Spleen (tissue), 13 donors: ENCODE data around the gene GPR142. TPM values are rescaled to one million over a fixed set of nuclear protein-coding genes. Genes with fewer than 3 reads are reported as not detected.
A peak's percentile ranks its signal among the peaks of the same experiment; 100 is the strongest.

ENCODE experiments used
- DNase-seq: peaks from one replicate; pipeline ENCODE4 v3.0.0-alpha.2; 2020
- H3K27ac ChIP-seq, 8 donors: fragments of 200-600 bp; sonication (generic) in 7 of 8; 1 replicate in 4 of 8; 2 replicates in 4 of 8; pipeline versions ENCODE4 v1.5.0 to v1.8.0; 2016 to 2021; ENCODE audit warnings: inconsistent platforms in 4 of 8, mild to moderate bottlenecking in 4 of 8, moderate library complexity in 1 of 8
- H3K27me3 ChIP-seq, 7 donors: fragments of 200-600 bp; sonication (generic) in 6 of 7; replicated peaks in 1 of 7; 1 replicate in 4 of 7; 2 replicates in 3 of 7; pipeline versions ENCODE4 v1.5.0 to v1.8.0; 2016 to 2021; ENCODE audit warnings: inconsistent platforms in 3 of 7, mild to moderate bottlenecking in 1 of 7
- H3K36me3 ChIP-seq, 6 donors: fragments of 200-600 bp; sonication (generic) in 5 of 6; 1 replicate in 4 of 6; 2 replicates in 2 of 6; pipeline versions ENCODE4 v1.5.0 to v1.8.0; 2016 to 2021; ENCODE audit warnings: inconsistent platforms in 2 of 6
- H3K4me1 ChIP-seq, 6 donors: fragments of 200-600 bp; sonication (generic) in 5 of 6; 1 replicate in 3 of 6; 2 replicates in 3 of 6; pipeline versions ENCODE4 v1.5.0 to v1.8.0; 2016 to 2021; ENCODE audit warnings: inconsistent platforms in 3 of 6
- H3K4me3 ChIP-seq, 8 donors: fragments of 200-600 bp; sonication (generic) in 7 of 8; 1 replicate in 4 of 8; 2 replicates in 4 of 8; pipeline versions ENCODE4 v1.5.0 to v1.8.0; 2016 to 2021; ENCODE audit warnings: inconsistent platforms in 4 of 8, mild to moderate bottlenecking in 4 of 8, moderate library complexity in 2 of 8
- H3K9me3 ChIP-seq, 8 donors: fragments of 200-600 bp; sonication (generic) in 7 of 8; 1 replicate in 4 of 8; 2 replicates in 4 of 8; pipeline versions ENCODE4 v1.5.0 to v1.8.0; 2016 to 2021; ENCODE audit warnings: inconsistent platforms in 4 of 8
- POLR2A ChIP-seq, 3 donors: fragments of 450-650 bp; IDR thresholded peaks; one replicate each; pipeline ENCODE4 v1.5.1; 2017; ENCODE audit warnings: antibody characterized with exemption in 3 of 3, mild to moderate bottlenecking in 1 of 3
- POLR2AphosphoS5 ChIP-seq, 3 donors: sonication (generic); formaldehyde crosslinking; IDR thresholded peaks; one replicate each; pipeline ENCODE4 v1.5.1; 2017; ENCODE audit warnings: antibody characterized with exemption in 3 of 3
- WGBS, 5 donors: extraction: QIAGEN DNeasy Blood & Tissue Kit in 3 of 5; methylation state at CpG; one replicate each; pipeline versions ENCODE4 v1.1.5 to v1.1.7; 2013 to 2018; 5-methylcytosine and 5-hydroxymethylcytosine counted together
- intact Hi-C: fragments of 100-400 bp; cut with DNase I; formaldehyde crosslinking; loops from one replicate; pipeline ENCODE4 v1.15.0; 2023; ENCODE audit warnings: low total_unique reads
- long read RNA-seq, 2 donors: transcript quantifications; one replicate each; lab custom pipeline, GENCODE V29; 2026
- polyA plus RNA-seq, 3 donors: library from polyadenylated mRNA; stranded (reverse); fragments of 200-250 nt; gene quantifications; one replicate each; pipeline ENCODE4 v1.2.1, GENCODE V29; 2013
- total RNA-seq, 7 donors: library from RNA; depleted of rRNA in 3 of 7; stranded (reverse); fragments of >200 nt in 3 of 7; fragmentation: NEBNext Ultra II Directional in 4 of 7; extraction: Animal tissue kit (Norgen Biotek cat#: 25700) in 4 of 7; gene quantifications; one replicate each; pipeline versions ENCODE4 v1.1.0 to v1.2.1, GENCODE V29; 2016 to 2021
- TF ChIP-seq, protein P1 (sequence below), 11 experiments: fragments of 200-600 bp in 7 of 11; fragments of 450-650 bp in 4 of 11; sonication (generic) in 4 of 11; IDR thresholded peaks in 8 of 11; conservative IDR thresholded peaks in 3 of 11; 1 replicate in 7 of 11; 2 replicates in 4 of 11; pipeline versions ENCODE4 v1.4.0 to v1.8.0; 2016 to 2021; ENCODE audit warnings: antibody characterized with exemption in 11 of 11, inconsistent platforms in 4 of 11, mild to moderate bottlenecking in 1 of 11
- donor health status: healthy with polysubstance abuse.
- donor health status: DM: no; HTN: no; CAD: no; lungs with moderate emphysema.
- donor health status: DM: no; HTN: no; CAD: no.
- donor health status: Bipolar disorder and iron deficiency.
- donor health status: healthy.
- donor health status: DM: no; HTN: no; CAD: no.
- donor health status: DM: yes; HTN: yes; CAD: no.

GPR142 gene, protein sequence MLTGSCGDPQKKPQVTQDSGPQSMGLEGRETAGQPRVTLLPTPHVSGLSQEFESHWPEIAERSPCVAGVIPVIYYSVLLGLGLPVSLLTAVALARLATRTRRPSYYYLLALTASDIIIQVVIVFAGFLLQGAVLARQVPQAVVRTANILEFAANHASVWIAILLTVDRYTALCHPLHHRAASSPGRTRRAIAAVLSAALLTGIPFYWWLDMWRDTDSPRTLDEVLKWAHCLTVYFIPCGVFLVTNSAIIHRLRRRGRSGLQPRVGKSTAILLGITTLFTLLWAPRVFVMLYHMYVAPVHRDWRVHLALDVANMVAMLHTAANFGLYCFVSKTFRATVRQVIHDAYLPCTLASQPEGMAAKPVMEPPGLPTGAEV
- total RNA-seq (1 to 10 TPM in 6 of 7 donors, under 1 TPM in 1; 0.85 to 3.1 (median 2.2) TPM), polyA plus RNA-seq (under 1 TPM; 0.09 to 0.93 (median 0.18) TPM)
- long read RNA-seq, donor 1: 0 reads
- long read RNA-seq, donor 2: 0 reads

DNA sequence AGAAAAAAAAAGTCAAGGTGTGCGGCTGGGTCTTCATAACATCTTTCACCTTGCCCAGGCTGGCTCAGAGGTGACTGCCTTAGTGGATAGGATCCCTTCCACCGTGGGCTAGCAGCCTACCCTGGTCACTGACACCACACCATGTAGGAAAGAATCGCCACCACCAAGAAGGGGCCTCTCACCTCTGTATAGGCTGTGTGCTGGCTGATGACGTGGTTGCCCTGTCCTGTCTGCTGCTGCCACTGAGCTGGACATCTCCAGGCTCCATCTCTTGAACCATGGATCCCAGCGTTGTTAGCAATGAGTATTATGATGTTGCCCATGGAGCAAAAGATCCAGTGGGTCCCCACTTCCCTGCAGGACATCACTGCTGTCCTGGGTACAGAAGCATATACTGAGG, at the start of gene GPR142:
TSS of gene GPR142 (plus strand) at position 301 of the 400 bp plus-strand sequence. CDS start 2,035 bp downstream, outside the sequence.
- no peak for DNase-seq
- Histone ChIP-seq H3K36me3 (no peaks in the 10 kb centered on the region), H3K9me3 (no peaks in the 10 kb centered on the region), H3K27ac (no peak within 1 kb of the TSS), H3K4me3 (peak within 1 kb of the TSS in 2 of 8 donors; percentile 15 to 61), H3K27me3 (peaks cover 0 to 56% (median 0%) of the 10 kb centered on the region in 7 donors), H3K4me1 (peaks cover 10 to 20% (median 16%) of the 10 kb centered on the region in 6 donors)
- intact Hi-C loops: loop anchor here (10.0 kb wide), 1 partner anchor 152 kb away; the partner anchor contains the start of gene TTYH2
- TF ChIP-seq POLR2AphosphoS5 (IDR thresholded peaks at IDR 0.05): no peak
- 72 to 98% (median 88%) methylated on average over 3 to 5 of the region's 5 CpGs for WGBS, 5 donors

DNA sequence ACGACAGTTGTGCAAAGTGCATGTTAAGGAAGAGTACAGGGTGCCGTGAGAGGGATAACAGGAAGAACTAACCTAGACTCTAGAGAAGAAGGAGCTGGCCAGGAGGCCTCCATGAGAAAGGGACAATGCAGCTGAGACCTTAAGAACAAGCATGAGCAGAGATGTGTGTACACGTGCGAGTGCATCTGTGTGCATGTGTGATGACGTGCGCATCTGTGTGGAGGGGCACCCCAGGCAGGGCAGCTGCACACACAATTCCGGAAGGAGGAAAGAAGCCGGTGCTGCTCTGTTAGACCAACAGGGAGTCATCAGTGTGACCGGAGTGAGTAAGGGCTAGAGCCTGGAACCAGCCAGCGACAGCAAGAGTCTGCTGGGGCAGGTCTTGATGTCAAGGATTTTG, 48.9 kb upstream of the GPR142 start:
- Histone ChIP-seq H3K36me3 (no peaks in the 10 kb centered on the region), H3K27ac (no peak overlapping the region), H3K27me3 (peaks cover 0 to 12% (median 0%) of the 10 kb centered on the region in 7 donors), H3K9me3 (no peaks in the 10 kb centered on the region), H3K4me3 (no peak overlapping the region), H3K4me1 (peaks cover 0 to 28% (median 4%) of the 10 kb centered on the region in 6 donors)
- WGBS, 5 donors: 83 to 95% (median 91%) methylated on average over 10 of the region's 10 CpGs
- no peak for DNase-seq
- intact Hi-C loops: no loop called here
- no peak for TF ChIP-seq POLR2A (IDR thresholded peaks at IDR 0.05)
- TF ChIP-seq, protein P1, sequence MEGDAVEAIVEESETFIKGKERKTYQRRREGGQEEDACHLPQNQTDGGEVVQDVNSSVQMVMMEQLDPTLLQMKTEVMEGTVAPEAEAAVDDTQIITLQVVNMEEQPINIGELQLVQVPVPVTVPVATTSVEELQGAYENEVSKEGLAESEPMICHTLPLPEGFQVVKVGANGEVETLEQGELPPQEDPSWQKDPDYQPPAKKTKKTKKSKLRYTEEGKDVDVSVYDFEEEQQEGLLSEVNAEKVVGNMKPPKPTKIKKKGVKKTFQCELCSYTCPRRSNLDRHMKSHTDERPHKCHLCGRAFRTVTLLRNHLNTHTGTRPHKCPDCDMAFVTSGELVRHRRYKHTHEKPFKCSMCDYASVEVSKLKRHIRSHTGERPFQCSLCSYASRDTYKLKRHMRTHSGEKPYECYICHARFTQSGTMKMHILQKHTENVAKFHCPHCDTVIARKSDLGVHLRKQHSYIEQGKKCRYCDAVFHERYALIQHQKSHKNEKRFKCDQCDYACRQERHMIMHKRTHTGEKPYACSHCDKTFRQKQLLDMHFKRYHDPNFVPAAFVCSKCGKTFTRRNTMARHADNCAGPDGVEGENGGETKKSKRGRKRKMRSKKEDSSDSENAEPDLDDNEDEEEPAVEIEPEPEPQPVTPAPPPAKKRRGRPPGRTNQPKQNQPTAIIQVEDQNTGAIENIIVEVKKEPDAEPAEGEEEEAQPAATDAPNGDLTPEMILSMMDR (IDR thresholded peaks at IDR 0.05 in 8 of 11, conservative IDR thresholded peaks at IDR 0.05 in 3 of 11): no peak
- TF ChIP-seq POLR2AphosphoS5 (IDR thresholded peaks at IDR 0.05): no peak

DNA sequence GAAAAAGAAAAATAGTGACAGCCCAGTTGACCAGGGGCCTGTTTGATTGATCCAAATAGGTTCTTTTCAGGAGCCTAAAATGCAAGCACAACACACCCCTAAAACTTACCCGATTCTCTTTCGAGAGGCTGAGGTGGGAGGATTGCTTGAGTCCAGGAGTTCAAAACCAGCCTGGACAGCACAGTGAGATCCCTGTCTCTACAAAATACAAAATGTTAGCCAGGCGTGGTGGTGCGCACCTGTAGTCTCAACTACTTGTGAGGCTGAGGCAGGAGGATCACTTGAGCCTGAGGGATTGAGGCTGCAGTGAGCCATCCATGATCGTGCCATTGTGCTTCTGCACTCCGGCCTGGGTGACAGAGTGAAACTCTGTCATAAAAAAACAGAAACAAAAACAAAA, 42.8 kb upstream of the GPR142 start:
- WGBS, 5 donors: 79 to 94% (median 91%) methylated on average over 6 of the region's 6 CpGs
- no peak for TF ChIP-seq POLR2A (IDR thresholded peaks at IDR 0.05)
- no peak for TF ChIP-seq POLR2AphosphoS5 (IDR thresholded peaks at IDR 0.05)

DNA sequence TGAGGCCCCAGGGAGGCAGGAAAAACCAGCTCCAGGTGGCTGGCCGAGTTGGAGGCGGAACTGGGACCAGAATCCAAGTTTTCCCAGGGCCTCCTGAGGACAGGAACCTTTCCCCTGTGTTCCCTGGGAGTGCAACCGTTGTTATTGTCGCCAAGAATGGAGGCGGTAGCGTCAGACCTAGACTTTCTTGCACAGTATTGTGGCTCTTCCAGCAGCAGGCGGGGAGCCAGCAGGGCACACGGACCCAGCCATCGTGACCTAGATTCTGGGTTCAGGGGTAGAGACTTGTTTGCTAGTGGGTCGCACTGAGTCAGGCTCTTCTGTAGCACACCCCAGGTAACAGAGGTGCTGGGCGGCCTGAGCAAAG, 41.9 kb upstream of the GPR142 start:
- no peak for TF ChIP-seq POLR2A (IDR thresholded peaks at IDR 0.05)
- TF ChIP-seq, protein P1 (IDR thresholded peaks at IDR 0.05 in 8 of 11, conservative IDR thresholded peaks at IDR 0.05 in 3 of 11): no peak
- no peak for TF ChIP-seq POLR2AphosphoS5 (IDR thresholded peaks at IDR 0.05)
- 18 to 37% (median 34%) methylated on average over 9 to 11 of the region's 11 CpGs for WGBS, 5 donors

More for the DNA sequence above, 42.8 kb upstream of the GPR142 start:
- intact Hi-C loops: no loop called here
- Histone ChIP-seq H3K27ac (peak overlapping the region in 5 of 8 donors; percentile 54 to 75 (median 67)), H3K9me3 (no peaks in the 10 kb centered on the region), H3K27me3 (peaks cover 0 to 51% (median 11%) of the 10 kb centered on the region in 7 donors), H3K4me1 (peaks cover 17 to 49% (median 32%) of the 10 kb centered on the region in 6 donors), H3K36me3 (peaks cover 0 to 5% (median 0%) of the 10 kb centered on the region in 6 donors), H3K4me3 (no peak overlapping the region)
- no peak for DNase-seq

More for the DNA sequence above, 41.9 kb upstream of the GPR142 start:
- Histone ChIP-seq H3K4me1 (peaks cover 17 to 57% (median 32%) of the 10 kb centered on the region in 6 donors), H3K36me3 (peaks cover 0 to 5% (median 0%) of the 10 kb centered on the region in 6 donors), H3K9me3 (no peaks in the 10 kb centered on the region), H3K27ac (peak overlapping the region in 7 of 8 donors; percentile 39 to 75 (median 65)), H3K27me3 (peaks cover 0 to 51% (median 11%) of the 10 kb centered on the region in 7 donors), H3K4me3 (peak overlapping the region in 6 of 8 donors; percentile 39 to 66 (median 46))
- intact Hi-C loops: no loop called here
- no peak for DNase-seq
